K562 (cell line): ENCODE results near the gene ANKRD44. TPM values are rescaled to one million over a fixed set of nuclear protein-coding genes. Genes with fewer than 3 reads are reported as not detected.

Experiments used
- ATAC-seq: fragments of 200-7000 bp; cut with Tn5 transposase; 3 replicates; pipeline ENCODE4 v1.9.1; 2020; ENCODE audit warnings: moderate library complexity
- BruUV-seq: library from RNA; stranded (reverse); fragments of 400-500 nt; replicated peaks from 2 replicates; lab custom pipeline; 2021; lab: Mats Ljungman, UMichigan
- CTCF ChIA-PET: fragments of 300-600 bp; formaldehyde crosslinking; extraction: SDS; loops from one replicate; lab custom pipeline; 2021; ENCODE audit warnings: low intra/inter-chr PET ratio; lab: Yijun Ruan, JAX
- POLR2A ChIA-PET: fragments of 300-600, 350-650 bp; sonication (Branson Sonifier 250); formaldehyde crosslinking; extraction: SDS; loops from one replicate; lab custom pipeline; 2021; ENCODE audit warnings: antibody characterized with exemption, inconsistent platforms; lab: Yijun Ruan, JAX
- DNase-seq, 4 experiments: peaks; one replicate each; pipeline versions ENCODE4 v3.0.0 to v3.0.0-alpha.2; 2011 to 2018; ENCODE audit warnings: low spot score in 3 of 4, mixed read lengths in 3 of 4; ENCODE audit errors: extremely low read depth in 1 of 4
- FAIRE-seq: peaks from 2 replicates; lab custom pipeline; 2011; peaks lifted over from hg19 to GRCh38; lab: Jason Lieb, UNC
- H2AFZ ChIP-seq: 2 replicates; pipeline ENCODE4 v1.6.0; 2011; ENCODE audit warnings: low read depth, low read length, control low read depth, inconsistent platforms
- H3K27ac ChIP-seq: fragments of 200-600 bp; 3 replicates; pipeline ENCODE4 v1.8.0; 2011; ENCODE audit warnings: low read depth, mild to moderate bottlenecking, control low read depth, inconsistent platforms, low read length, moderate library complexity, mixed read lengths; ENCODE audit errors: extremely low read depth
- H3K27me3 ChIP-seq, 2 experiments: fragments of 300-600 bp in 1 of 2; 2 replicates in 1 of 2; 3 replicates in 1 of 2; pipeline versions ENCODE4 v1.6.0 to v1.8.0; 2011; ENCODE audit warnings: inconsistent platforms in 2 of 2, low read length in 2 of 2, mild to moderate bottlenecking in 1 of 2, mixed read lengths in 1 of 2, moderate library complexity in 1 of 2; ENCODE audit not compliant: control insufficient read depth in 2 of 2, insufficient read depth in 2 of 2
- H3K36me3 ChIP-seq: fragments of 300-600 bp; 3 replicates; pipeline ENCODE4 v1.8.0; 2011; ENCODE audit warnings: mild to moderate bottlenecking, low read length, inconsistent platforms; ENCODE audit not compliant: control insufficient read depth, insufficient read depth
- H3K4me1 ChIP-seq, 2 experiments: fragments of 200-600 bp in 1 of 2; replicated peaks in 1 of 2; 2 replicates in 1 of 2; 3 replicates in 1 of 2; pipeline versions ENCODE4 v1.5.1 to v1.8.0; 2011; ENCODE audit warnings: inconsistent platforms in 2 of 2, low read length in 2 of 2, mild to moderate bottlenecking in 1 of 2, mixed read lengths in 1 of 2, moderate library complexity in 1 of 2; ENCODE audit not compliant: control insufficient read depth in 2 of 2, insufficient read depth in 2 of 2
- H3K4me2 ChIP-seq: 2 replicates; pipeline ENCODE4 v1.6.1; 2011; ENCODE audit warnings: low read length, control low read depth, inconsistent platforms, mixed read lengths; ENCODE audit not compliant: insufficient read depth
- H3K4me3 ChIP-seq: fragments of 200-600 bp; sonication (generic), shearing (Covaris generic); 2 replicates; pipeline ENCODE4 v1.5.1; 2016; ENCODE audit warnings: control low read depth, inconsistent platforms
- H3K79me2 ChIP-seq: fragments of 200-600 bp; 3 replicates; pipeline ENCODE4 v1.8.0; 2011; ENCODE audit warnings: low read length, inconsistent platforms; ENCODE audit not compliant: control insufficient read depth, insufficient read depth
- H3K9ac ChIP-seq, 2 experiments: 2 replicates each; pipeline versions ENCODE4 v1.6.0 to v1.6.1; 2011; ENCODE audit warnings: low read depth in 2 of 2, low read length in 2 of 2, control low read depth in 1 of 2, inconsistent platforms in 1 of 2, mild to moderate bottlenecking in 1 of 2, mixed read lengths in 1 of 2; ENCODE audit not compliant: insufficient read depth in 1 of 2
- H3K9me1 ChIP-seq: one replicate; pipeline ENCODE4 v1.6.0; 2011; ENCODE audit warnings: inconsistent platforms, mild to moderate bottlenecking, low read length, moderate library complexity; ENCODE audit not compliant: control insufficient read depth, insufficient read depth
- H3K9me3 ChIP-seq: replicated peaks from 2 replicates; pipeline ENCODE4 v1.5.1; 2011; ENCODE audit warnings: low read depth, low read length, inconsistent platforms; ENCODE audit not compliant: control insufficient read depth, insufficient read depth
- H4K20me1 ChIP-seq: replicated peaks from 2 replicates; pipeline ENCODE4 v1.6.1; 2011; ENCODE audit warnings: low read length, inconsistent platforms, mixed read lengths; ENCODE audit not compliant: control insufficient read depth, insufficient read depth
- ERF ChIP-seq: fragments of 450-650 bp; formaldehyde crosslinking; IDR thresholded peaks from 2 replicates; pipeline ENCODE4 v1.4.0; 2020; ENCODE audit warnings: mild to moderate bottlenecking, mixed read lengths
- FOS ChIP-seq: IDR thresholded peaks from 3 replicates; pipeline ENCODE4 v1.6.1; 2011; ENCODE audit not compliant: insufficient read length; ENCODE audit errors: extremely low read depth
- FOXM1 ChIP-seq, 2 experiments: fragments of 450-650 bp in 1 of 2; sonication (generic) in 1 of 2; formaldehyde crosslinking in 1 of 2; IDR thresholded peaks; 2 replicates each; pipeline versions ENCODE4 v1.6.1 to v1.9.0; 2017 to 2022; ENCODE audit warnings: low read depth in 2 of 2, mild to moderate bottlenecking in 2 of 2, missing genetic modification reagents in 1 of 2, moderate library complexity in 1 of 2
- GABPA ChIP-seq: fragments of 200-800 bp; sonication (Bioruptor generic); conservative IDR thresholded peaks from 2 replicates; pipeline ENCODE4 v1.6.1; 2016; ENCODE audit warnings: low read depth, missing genetic modification characterization, missing compliant biosample characterization
- NFXL1 ChIP-seq: fragments of 450-650 bp; formaldehyde crosslinking; IDR thresholded peaks from 2 replicates; pipeline ENCODE4 v1.4.0; 2021; ENCODE audit warnings: mild to moderate bottlenecking
- POU5F1 ChIP-seq: fragments of 150-350 bp; IDR thresholded peaks from 2 replicates; pipeline ENCODE4 v1.6.1; 2014; ENCODE audit warnings: borderline replicate concordance, low read length, low read depth, mild to moderate bottlenecking; ENCODE audit not compliant: partially characterized antibody
- ZNF764 ChIP-seq: fragments of 250-450 bp; sonication (Bioruptor Pico); IDR thresholded peaks from 2 replicates; pipeline ENCODE4 v1.4.0; 2020; ENCODE audit warnings: low read depth, mild to moderate bottlenecking, moderate library complexity
- WGBS: fragments of 100-300 bp; shearing (Covaris generic); methylation state at CpG from one replicate; pipeline ENCODE4 v1.1.6; 2016; ENCODE audit warnings: low coverage, mixed read lengths; ENCODE audit not compliant: insufficient coverage; ENCODE audit errors: missing lambda C conversion rate; 5-methylcytosine and 5-hydroxymethylcytosine counted together
- in situ Hi-C: fragments of 300-500 bp; cut with MboI; formaldehyde crosslinking; loops from 4 replicates; pipeline ENCODE4 v1.15.0; 2018; ENCODE audit warnings: inconsistent platforms, mixed read lengths
- intact Hi-C: fragments of 100-400 bp; cut with micrococcal nuclease; formaldehyde crosslinking; loops from 2 replicates; pipeline ENCODE4 v1.14.2; 2022
- polyA plus RNA-seq, 8 experiments: library from polyadenylated mRNA; depleted of rRNA in 4 of 8; stranded (reverse) in 5 of 8; unstranded in 3 of 8; fragments of >200 nt; fragmentation: Nextera tagmentation in 2 of 8; fragmentation: Illumina TruSeq in 1 of 8; extraction: Ambion mirVana in 2 of 8; extraction: Trizol in 1 of 8; gene quantifications; 2 replicates each; pipeline versions ENCODE4 v1.2.1 to v1.2.3, GENCODE V29; 2011 to 2014; ENCODE audit warnings: inconsistent platforms in 1 of 8, missing spikeins in 1 of 8
- total RNA-seq, 7 experiments: library from RNA; depleted of rRNA in 6 of 7; stranded (reverse); fragments of >200 nt in 6 of 7; fragmentation: Illumina TruSeq in 2 of 7; extraction: Trizol in 2 of 7; gene quantifications; 2 replicates each; pipeline versions ENCODE4 v1.2.1 to v1.2.3, GENCODE V29; 2011 to 2021; ENCODE audit warnings: low replicate concordance in 1 of 7

The ANKRD44 gene
- total and polyA plus RNA-seq, 9 of the 15 experiments (the other 6 are each of a cell fraction or from before 2014, with no cell fraction given) = 0.03 to 0.64 (median 0.07) TPM; not detected in 3

GRCh38 chr2:197097578-197098366 lies 212.8 kb downstream of the ANKRD44 start:
- ChIA-PET POLR2A (interaction anchor here (1.0 kb wide), 1 partner anchor 15 kb away, joined by 3 read pairs; no protein-coding TSS in a partner anchor), CTCF (no interaction called here)
- no peak overlapping the region for H3K4me3 ChIP-seq
- H3K36me3 ChIP-seq = no peaks in the 10 kb centered on the region
- no peaks in the 10 kb centered on the region for H3K4me1 ChIP-seq
- H4K20me1 ChIP-seq = no peaks in the 10 kb centered on the region
- in situ Hi-C loops (no loop called here), intact Hi-C loops (no loop called here)
- BruUV-seq = no TSS peak
- H3K79me2 ChIP-seq = no peaks in the 10 kb centered on the region
- WGBS = 5% methylated on average over 7 of the region's 7 CpGs
- peaks cover 0 to 3% of the 10 kb centered on the region in 2 experiments; a peak in 2 of 5 replicates for H3K27me3 ChIP-seq
- H3K9me1 ChIP-seq = no peaks in the 10 kb centered on the region
- no peak overlapping the region for H3K9ac ChIP-seq
- no peak for TF ChIP-seq FOXM1 (IDR thresholded peaks at IDR 0.05; ENCODE audit: low read depth)
- TF ChIP-seq FOXM1 (CRISPR knock-in tag; IDR thresholded peaks at IDR 0.05; ENCODE audit: low read depth) = no peak
- no peak for TF ChIP-seq GABPA (tag)
- TF ChIP-seq ZNF764 (CRISPR knock-in tag) = no peak
- no peak for TF ChIP-seq NFXL1
- no peak for TF ChIP-seq FOS
- no peak for TF ChIP-seq POU5F1
- no peak for TF ChIP-seq ERF
- H3K9me3 ChIP-seq = no peaks in the 10 kb centered on the region
- FAIRE-seq (no peak), DNase-seq (no peak), ATAC-seq (no peak)
- H3K27ac ChIP-seq = no peak overlapping the region
- no peak overlapping the region for H3K4me2 ChIP-seq
- no peak overlapping the region for H2AFZ ChIP-seq
